H1 (cell line): ENCODE results near the gene MPV17. TPM values are rescaled to one million over a fixed set of nuclear protein-coding genes. Genes with fewer than 3 reads are reported as not detected.

Experiments
- CTCF ChIA-PET: fragments of 300-600 bp; sonication (Branson Sonifier 250); formaldehyde crosslinking; loops from one replicate; lab custom pipeline; 2021; ENCODE audit not compliant: partially characterized antibody; lab: Charles Lee
- POLR2A ChIA-PET: fragments of 300-600 bp; sonication (Branson Sonifier 250); formaldehyde crosslinking; loops from one replicate; lab custom pipeline; 2021; ENCODE audit warnings: inconsistent platforms; ENCODE audit not compliant: partially characterized antibody; lab: Charles Lee
- DNase-seq, 2 experiments: peaks; one replicate each; pipeline versions ENCODE4 v3.0.0 to v3.0.0-alpha.2; 2010 to 2022; ENCODE audit warnings: low spot score in 2 of 2, low read depth in 1 of 2, mixed read lengths in 1 of 2
- FAIRE-seq: peaks from 2 replicates; lab custom pipeline; 2011; peaks lifted over from hg19 to GRCh38; lab: Jason Lieb, UNC
- H2AFZ ChIP-seq: 2 replicates; pipeline ENCODE4 v1.8.1; 2012; ENCODE audit warnings: low read length, inconsistent platforms
- H2AK5ac ChIP-seq: 2 replicates; pipeline ENCODE4 v1.6.1; 2013; ENCODE audit warnings: low read depth, low read length
- H2BK120ac ChIP-seq: replicated peaks from 2 replicates; pipeline ENCODE3; 2013; ENCODE audit warnings: low read depth, low read length, inconsistent platforms
- H2BK12ac ChIP-seq: 2 replicates; pipeline ENCODE4 v1.6.1; 2013; ENCODE audit warnings: low read depth, low read length
- H2BK15ac ChIP-seq: 2 replicates; pipeline ENCODE4 v1.6.1; 2013; ENCODE audit warnings: low read length
- H2BK20ac ChIP-seq: 2 replicates; pipeline ENCODE4 v1.6.1; 2013; ENCODE audit warnings: low read length
- H2BK5ac ChIP-seq: 2 replicates; pipeline ENCODE4 v1.6.1; 2013; ENCODE audit warnings: low read depth, low read length
- H3K14ac ChIP-seq: 2 replicates; pipeline ENCODE4 v1.6.1; 2013; ENCODE audit warnings: inconsistent platforms; ENCODE audit not compliant: insufficient read length
- H3K18ac ChIP-seq: 2 replicates; pipeline ENCODE4 v1.6.1; 2013; ENCODE audit warnings: low read length; ENCODE audit errors: extremely low read depth
- H3K23ac ChIP-seq: 2 replicates; pipeline ENCODE4 v1.6.1; 2013; ENCODE audit warnings: inconsistent platforms; ENCODE audit not compliant: insufficient read length
- H3K23me2 ChIP-seq: 2 replicates; pipeline ENCODE4 v1.6.1; 2013; ENCODE audit warnings: low read depth, low read length
- H3K27ac ChIP-seq: 2 replicates; pipeline ENCODE4 v1.6.1; 2011; ENCODE audit warnings: low read depth, low read length, inconsistent platforms
- H3K27me3 ChIP-seq, 4 experiments: replicated peaks in 1 of 4; 1 replicate in 1 of 4; 2 replicates in 3 of 4; pipeline versions ENCODE4 v1.6.1 to v1.8.1; 2011 to 2013; ENCODE audit warnings: low read length in 3 of 4, mild to moderate bottlenecking in 3 of 4, inconsistent platforms in 2 of 4, mixed read lengths in 2 of 4, moderate library complexity in 1 of 4; ENCODE audit not compliant: control insufficient read depth in 3 of 4, insufficient read depth in 3 of 4; ENCODE audit errors: extremely low read depth in 1 of 4
- H3K36me3 ChIP-seq, 4 experiments: 2 replicates each; pipeline versions ENCODE4 v1.6.1 to v1.8.1; 2011 to 2013; ENCODE audit warnings: mild to moderate bottlenecking in 4 of 4, low read length in 3 of 4, moderate library complexity in 2 of 4, control low read depth in 1 of 4, inconsistent platforms in 1 of 4; ENCODE audit not compliant: insufficient read depth in 4 of 4, control insufficient read depth in 2 of 4
- H3K4ac ChIP-seq: replicated peaks from 2 replicates; pipeline ENCODE3; 2013; ENCODE audit warnings: low read length, low read depth, mixed read lengths, inconsistent platforms; ENCODE audit not compliant: insufficient read length
- H3K4me1 ChIP-seq, 4 experiments: replicated peaks in 1 of 4; 1 replicate in 1 of 4; 2 replicates in 3 of 4; pipeline versions ENCODE4 v1.6.1 to v1.8.1; 2011 to 2013; ENCODE audit warnings: low read length in 3 of 4, inconsistent platforms in 2 of 4, mixed read lengths in 1 of 4; ENCODE audit not compliant: insufficient read depth in 4 of 4, control insufficient read depth in 3 of 4
- H3K4me2 ChIP-seq, 2 experiments: 2 replicates each; pipeline versions ENCODE4 v1.6.1 to v1.8.1; 2011 to 2013; ENCODE audit warnings: low read depth in 2 of 2, low read length in 2 of 2, control low read depth in 1 of 2, inconsistent platforms in 1 of 2, mild to moderate bottlenecking in 1 of 2; ENCODE audit not compliant: insufficient read depth in 1 of 2
- H3K4me3 ChIP-seq, 4 experiments: fragments of 200-600, 300-600 bp in 1 of 4; sonication (generic), shearing (Covaris generic), sonication (Bioruptor Twin) in 1 of 4; 2 replicates each; pipeline versions ENCODE4 v1.5.1 to v1.8.1; 2011 to 2016; ENCODE audit warnings: low read length in 4 of 4, low read depth in 3 of 4, control low read depth in 2 of 4, inconsistent platforms in 2 of 4, mild to moderate bottlenecking in 2 of 4, mixed read lengths in 1 of 4, moderate library complexity in 1 of 4; ENCODE audit not compliant: insufficient read depth in 2 of 4; ENCODE audit errors: extremely low read depth in 1 of 4
- H3K56ac ChIP-seq: replicated peaks from 2 replicates; pipeline ENCODE3; 2013; ENCODE audit warnings: low read depth, mild to moderate bottlenecking, mixed read lengths, low read length, inconsistent platforms; ENCODE audit not compliant: insufficient read length
- H3K79me1 ChIP-seq: 2 replicates; pipeline ENCODE4 v1.6.1; 2013; ENCODE audit warnings: low read depth, low read length, control low read depth
- H3K79me2 ChIP-seq, 2 experiments: 2 replicates each; pipeline versions ENCODE4 v1.6.1 to v1.8.1; 2012 to 2013; ENCODE audit warnings: low read length in 2 of 2, mild to moderate bottlenecking in 2 of 2, inconsistent platforms in 1 of 2; ENCODE audit not compliant: insufficient read depth in 2 of 2, control insufficient read depth in 1 of 2
- H3K9ac ChIP-seq, 4 experiments: replicated peaks in 1 of 4; 1 replicate in 1 of 4; 2 replicates in 3 of 4; pipeline versions ENCODE4 v1.6.1 to v1.8.1; 2011 to 2013; ENCODE audit warnings: low read depth in 3 of 4, low read length in 3 of 4, control low read depth in 2 of 4, mild to moderate bottlenecking in 2 of 4, moderate library complexity in 2 of 4, inconsistent platforms in 1 of 4; ENCODE audit errors: extremely low read depth in 1 of 4
- H3K9me3 ChIP-seq, 2 experiments: 2 replicates each; pipeline versions ENCODE4 v1.6.1 to v1.8.1; 2012 to 2013; ENCODE audit warnings: mild to moderate bottlenecking in 2 of 2, moderate library complexity in 2 of 2, control low read depth in 1 of 2, inconsistent platforms in 1 of 2, low read depth in 1 of 2, low read length in 1 of 2, mixed read lengths in 1 of 2; ENCODE audit not compliant: insufficient read depth in 2 of 2
- H4K20me1 ChIP-seq, 2 experiments: replicated peaks in 1 of 2; 2 replicates each; pipeline versions ENCODE3 to v1.8.1; 2011 to 2013; ENCODE audit warnings: inconsistent platforms in 2 of 2, low read length in 2 of 2, mild to moderate bottlenecking in 1 of 2; ENCODE audit not compliant: insufficient read depth in 2 of 2, control insufficient read depth in 1 of 2
- H4K5ac ChIP-seq: 2 replicates; pipeline ENCODE4 v1.6.1; 2013; ENCODE audit warnings: low read length, low read depth, mixed read lengths, inconsistent platforms; ENCODE audit not compliant: insufficient read length
- H4K8ac ChIP-seq: 2 replicates; pipeline ENCODE4 v1.8.0; 2013; ENCODE audit warnings: mild to moderate bottlenecking, moderate library complexity, low read length, inconsistent platforms; ENCODE audit not compliant: insufficient read depth; ENCODE audit errors: extremely low read depth
- H4K91ac ChIP-seq: replicated peaks from 2 replicates; pipeline ENCODE3; 2013; ENCODE audit warnings: low read length, mixed read lengths, inconsistent platforms; ENCODE audit not compliant: insufficient read length
- ATF3 ChIP-seq: IDR thresholded peaks from 2 replicates; pipeline ENCODE4 v1.6.1; 2011; ENCODE audit warnings: low read depth, mild to moderate bottlenecking, low read length; ENCODE audit not compliant: insufficient read depth
- E2F6 ChIP-seq: IDR thresholded peaks from 2 replicates; pipeline ENCODE4 v1.6.1; 2012; ENCODE audit warnings: inconsistent platforms
- EZH2 ChIP-seq: fragments of 200-600 bp; sonication (generic); IDR thresholded peaks from 2 replicates; pipeline ENCODE4 v1.7.1; 2012; ENCODE audit warnings: low read depth, mild to moderate bottlenecking, moderate library complexity, low read length, inconsistent platforms; ENCODE audit not compliant: severe bottlenecking
- SUZ12 ChIP-seq: fragments of 200-600 bp; sonication (generic); IDR thresholded peaks from 2 replicates; pipeline ENCODE4 v1.6.1; 2012; ENCODE audit warnings: mild to moderate bottlenecking, inconsistent platforms, low read length, moderate library complexity, mixed read lengths
- WGBS, 2 experiments: shearing (Covaris generic) in 1 of 2; methylation state at CpG; one replicate each; pipeline versions ENCODE4 v1.1.6 to v1.1.7; 2013 to 2015; ENCODE audit warnings: low lambda C conversion rate in 2 of 2, mixed read lengths in 2 of 2, inconsistent platforms in 1 of 2, low coverage in 1 of 2, missing lambda C conversion rate in 1 of 2; ENCODE audit not compliant: insufficient replicate concordance in 2 of 2, insufficient coverage in 1 of 2, insufficient read length in 1 of 2; ENCODE audit errors: extremely low coverage in 1 of 2, missing lambda C conversion rate in 1 of 2; 5-methylcytosine and 5-hydroxymethylcytosine counted together
- polyA plus RNA-seq, 7 experiments: library from polyadenylated mRNA; depleted of rRNA in 3 of 7; stranded (reverse) in 5 of 7; unstranded in 2 of 7; fragments of >200 nt in 5 of 7; fragments of 200-250 nt in 2 of 7; gene quantifications; 1 replicate in 5 of 7; 2 replicates in 1 of 7; 4 replicates in 1 of 7; pipeline versions ENCODE4 v1.2.1 to v1.2.3, GENCODE V29; 2011 to 2013; ENCODE audit warnings: missing spikeins in 2 of 7, mixed read lengths in 2 of 7
- total RNA-seq: library from RNA; stranded (reverse); fragmentation: NEBNext Ultra II Directional; extraction: Animal tissue kit (Norgen Biotek cat#: 25700); gene quantifications from 2 replicates; pipeline ENCODE4 v1.2.1, GENCODE V29; 2021

Gene MPV17
- total and polyA plus RNA-seq, 2 of the 8 experiments (the other 6 are each of a cell fraction or from before 2014, with no cell fraction given): 45.2 to 181 TPM

- H2BK5ac ChIP-seq: no peak overlapping the region
- peaks cover 19% of the 10 kb centered on the region; the same call in 1 of the 2 replicates for H3K23me2 ChIP-seq
- H3K27ac ChIP-seq: no peak overlapping the region
- POLR2A ChIA-PET: interaction anchor here (0.7 to 8.2 kb wide), 7 partner anchors 11 to 53 kb away, joined by 3 to 71 read pairs (median 5); partner anchors contain the start of genes ATRAID, CAD, DNAJC5G and SLC5A6
- no peaks in the 10 kb centered on the region for H3K79me1 ChIP-seq
- DNase-seq: peak in 1 of 2 experiments; percentile 55
- H3K56ac ChIP-seq: no peak overlapping the region
- H4K20me1 ChIP-seq: peaks cover 0 to 8% of the 10 kb centered on the region in 2 experiments
- H3K36me3 ChIP-seq: no peaks in the 10 kb centered on the region
- H3K4me3 ChIP-seq: peak overlapping the region; percentile 60 to 85 (median 63)
- no peak overlapping the region for H4K5ac ChIP-seq
- H3K23ac ChIP-seq: no peak overlapping the region
- H3K14ac ChIP-seq: no peak overlapping the region
- no peak overlapping the region for H2BK20ac ChIP-seq
- H3K4me2 ChIP-seq: peak overlapping the region; percentile 88 to 99
- no peak overlapping the region for H4K91ac ChIP-seq
- peak overlapping the region; percentile 15; the same call in 1 of the 2 replicates for H3K18ac ChIP-seq
- H3K4me1 ChIP-seq: peaks cover 3 to 19% (median 14%) of the 10 kb centered on the region in 4 experiments
- WGBS, 2 experiments: 7% methylated on average over 10 of the region's 40 CpGs; no CpG with 5 or more reads in 1 of the 2 experiments
- H3K9me3 ChIP-seq: no peaks in the 10 kb centered on the region
- H2AFZ ChIP-seq: no peak overlapping the region
- no peak overlapping the region for H2BK120ac ChIP-seq
- TF ChIP-seq SUZ12 (0 out of 2 replicates have a peak, but pooled peaks have one; percentile 47), EZH2 (peak; percentile 25), ATF3 (no peak), E2F6 (no peak; the same call in 1 of the 2 replicates)
- H2BK12ac ChIP-seq: no peak overlapping the region
- peaks cover 0 to 2% of the 10 kb centered on the region in 2 experiments; a peak in 1 of 4 replicates for H3K79me2 ChIP-seq
- FAIRE-seq: no peak
- no peak overlapping the region for H2BK15ac ChIP-seq
- H2AK5ac ChIP-seq: no peak overlapping the region
- H3K4ac ChIP-seq: no peak overlapping the region
- H3K27me3 ChIP-seq: peaks cover 39 to 67% (median 59%) of the 10 kb centered on the region in 4 experiments
- peak overlapping the region in 3 of 4 experiments; percentile 1 to 65 (median 4); a peak in 1 of 7 replicates for H3K9ac ChIP-seq
- H4K8ac ChIP-seq: peak overlapping the region; percentile 45; the same call in 1 of the 2 replicates
- CTCF ChIA-PET: interaction anchor here (0.9 to 14.1 kb wide), 4 partner anchors 11 to 19 kb away, joined by 3 to 288 read pairs (median 16); partner anchors contain the start of genes DNAJC5G and TRIM54
These were observed 61.0 kb downstream of the MPV17 start for GRCh38 chr2:27261926-27262298.
